GM12878 (cell line): ENCODE data around the gene OXCT1. TPM values are rescaled to one million over a fixed set of nuclear protein-coding genes. Genes with fewer than 3 reads are reported as not detected.

Experiments
- ATAC-seq: fragments of 200-7000 bp; cut with Tn5 transposase; 3 replicates; pipeline ENCODE4 v1.9.1; 2020; ENCODE audit warnings: mild to moderate bottlenecking, moderate library complexity
- BruUV-seq: library from RNA; stranded (reverse); fragments of 400-500 nt; replicated peaks from 2 replicates; lab custom pipeline; 2021; lab: Mats Ljungman, UMichigan
- CTCF ChIA-PET: fragments of 300-600 bp; sonication (Branson Sonifier 250); formaldehyde crosslinking; extraction: SDS; loops from one replicate; lab custom pipeline; 2021; ENCODE audit warnings: inconsistent platforms; lab: Yijun Ruan, JAX
- POLR2A ChIA-PET: fragments of 350-600 bp; formaldehyde crosslinking; extraction: SDS; loops from one replicate; lab custom pipeline; 2021; ENCODE audit warnings: inconsistent platforms; lab: Charles Lee
- RAD21 ChIA-PET: fragments of 300-600 bp; sonication (Branson Sonifier 250); formaldehyde crosslinking; loops from one replicate; lab custom pipeline; 2023; ENCODE audit warnings: antibody characterized with exemption; ENCODE audit not compliant: unreplicated experiment; lab: Charles Lee
- SMC1A ChIA-PET: fragments of 300-600 bp; sonication (Branson Sonifier 250); formaldehyde crosslinking; loops from one replicate; lab custom pipeline; 2023; ENCODE audit not compliant: unreplicated experiment, uncharacterized antibody; lab: Charles Lee
- DNase-seq: peaks from one replicate; pipeline ENCODE4 v3.0.0-alpha.2; 2011; ENCODE audit warnings: low read depth, low spot score
- FAIRE-seq: peaks from 3 replicates; lab custom pipeline; 2011; peaks lifted over from hg19 to GRCh38; lab: Jason Lieb, UNC
- H2AFZ ChIP-seq: 2 replicates; pipeline ENCODE4 v1.6.0; 2011; ENCODE audit warnings: low read depth, low read length, control low read depth; ENCODE audit not compliant: control insufficient read depth
- H3K27ac ChIP-seq: 2 replicates; pipeline ENCODE4 v1.5.1; 2011; ENCODE audit warnings: control low read depth; ENCODE audit not compliant: control insufficient read depth, insufficient read depth
- H3K27me3 ChIP-seq, 2 experiments: replicated peaks in 1 of 2; 2 replicates each; pipeline versions ENCODE4 v1.6.0 to v1.6.1; 2011; ENCODE audit warnings: low read length in 1 of 2; ENCODE audit not compliant: control insufficient read depth in 2 of 2, insufficient read depth in 2 of 2
- H3K36me3 ChIP-seq, 2 experiments: 2 replicates each; pipeline ENCODE4 v1.5.1; 2011; ENCODE audit warnings: low read length in 1 of 2; ENCODE audit not compliant: control insufficient read depth in 2 of 2, insufficient read depth in 2 of 2
- H3K4me1 ChIP-seq: 2 replicates; pipeline ENCODE4 v1.6.1; 2011; ENCODE audit warnings: mild to moderate bottlenecking, low read length, moderate library complexity, mixed read lengths; ENCODE audit not compliant: control insufficient read depth, insufficient read depth
- H3K4me2 ChIP-seq: 2 replicates; pipeline ENCODE4 v1.6.0; 2011; ENCODE audit warnings: control low read depth; ENCODE audit not compliant: control insufficient read depth, insufficient read depth
- H3K4me3 ChIP-seq: fragments of 200-600 bp; sonication (generic); 2 replicates; pipeline ENCODE4 v1.5.1; 2016
- H3K79me2 ChIP-seq: 2 replicates; pipeline ENCODE4 v1.6.0; 2011; ENCODE audit warnings: low read length; ENCODE audit not compliant: control insufficient read depth, insufficient read depth
- H3K9ac ChIP-seq: 2 replicates; pipeline ENCODE4 v1.8.0; 2011; ENCODE audit warnings: low read length, control low read depth, mixed read lengths; ENCODE audit not compliant: control insufficient read depth, insufficient read depth
- H3K9me3 ChIP-seq: replicated peaks from 3 replicates; pipeline ENCODE4 v1.5.1; 2011; ENCODE audit warnings: mild to moderate bottlenecking, low read length; ENCODE audit not compliant: control insufficient read depth, insufficient read depth
- H4K20me1 ChIP-seq: 2 replicates; pipeline ENCODE4 v1.6.0; 2011; ENCODE audit not compliant: control insufficient read depth, insufficient read depth
- CHD4 ChIP-seq: fragments of 200-600 bp; sonication (generic); IDR thresholded peaks from 2 replicates; pipeline ENCODE4 v1.6.1; 2016; ENCODE audit warnings: mild to moderate bottlenecking
- CREM ChIP-seq: IDR thresholded peaks from 2 replicates; pipeline ENCODE4 v1.6.1; 2014; ENCODE audit warnings: antibody characterized with exemption, low read depth
- HCFC1 ChIP-seq: fragments of 150-350 bp; IDR thresholded peaks from 2 replicates; pipeline ENCODE4 v1.6.1; 2014; ENCODE audit warnings: low read length
- NFYA ChIP-seq: IDR thresholded peaks from 2 replicates; pipeline ENCODE4 v1.6.1; 2011; ENCODE audit warnings: low read depth, mild to moderate bottlenecking, low read length, improper control_type of control experiment, borderline replicate concordance
- PAX8 ChIP-seq: fragments of 450-650 bp; IDR thresholded peaks from 2 replicates; pipeline ENCODE4 v1.6.1; 2017; ENCODE audit warnings: mild to moderate bottlenecking, moderate library complexity
- in situ Hi-C: fragments of 300-500 bp; cut with MboI; formaldehyde crosslinking; loops from 9 replicates; pipeline ENCODE4 v1.14.3; 2018; ENCODE audit warnings: mixed read lengths
- intact Hi-C: fragments of 100-400 bp; cut with micrococcal nuclease; formaldehyde crosslinking; loops from one replicate; pipeline ENCODE4 v1.14.2; 2022; ENCODE audit not compliant: unreplicated experiment
- polyA plus RNA-seq, 11 experiments: library from polyadenylated mRNA; depleted of rRNA in 4 of 11; unstranded in 6 of 11; stranded (reverse) in 5 of 11; fragments of >200 nt; fragmentation: Nextera tagmentation in 4 of 11; fragmentation: Illumina TruSeq in 1 of 11; extraction: Ambion mirVana in 4 of 11; extraction: Trizol in 1 of 11; gene quantifications; 1 replicate in 1 of 11; 2 replicates in 10 of 11; pipeline versions ENCODE4 v1.2.1 to v1.2.3, GENCODE V29; 2011 to 2016; ENCODE audit warnings: inconsistent platforms in 2 of 11, missing spikeins in 2 of 11, low read depth in 1 of 11
- total RNA-seq, 4 experiments: library from RNA; depleted of rRNA in 3 of 4; stranded (reverse); fragments of >200 nt in 3 of 4; fragmentation: Illumina TruSeq in 1 of 4; extraction: Trizol in 1 of 4; gene quantifications; 2 replicates each; pipeline versions ENCODE4 v1.2.1 to v1.2.3, GENCODE V29; 2013 to 2021
- TF ChIP-seq, protein P1 (sequence below): fragments of 450-650 bp; IDR thresholded peaks from 2 replicates; pipeline ENCODE4 v1.6.1; 2017; ENCODE audit warnings: antibody characterized with exemption, mild to moderate bottlenecking, moderate library complexity
- TF ChIP-seq, protein P2 (sequence below): fragments of 450-650 bp; IDR thresholded peaks from 2 replicates; pipeline ENCODE4 v1.6.1; 2016; ENCODE audit warnings: mild to moderate bottlenecking

Gene OXCT1
- total and polyA plus RNA-seq, 10 of the 15 experiments (the other 5 are each of a cell fraction or from before 2014, with no cell fraction given), result 46.9 to 103 (median 70.5) TPM

DNA sequence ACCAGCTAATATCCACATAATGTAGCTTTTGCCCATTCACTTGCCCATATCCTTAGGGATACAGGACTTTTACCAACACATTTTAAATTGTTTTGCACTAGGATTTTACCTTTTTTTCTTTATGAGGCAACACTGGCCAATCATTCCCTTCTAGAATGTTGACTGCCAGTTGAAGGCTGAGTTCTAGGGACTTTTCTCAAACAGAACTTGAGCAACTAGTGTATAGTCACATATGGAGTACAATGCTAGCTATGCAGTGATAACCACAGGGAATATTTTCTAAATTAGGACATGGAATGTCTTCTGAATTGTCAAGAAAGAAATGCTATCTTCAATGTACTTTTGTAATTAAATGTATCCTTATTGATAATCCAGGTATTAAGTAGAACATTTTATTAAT lies 133.6 kb downstream of the OXCT1 start:
- in situ Hi-C loops, result no loop called here
- POLR2A ChIA-PET, result no interaction called here
- RAD21 ChIA-PET, result no interaction called here
- Histone ChIP-seq H3K79me2 (no peaks in the 10 kb centered on the region), H2AFZ (no peak overlapping the region), H3K36me3 (peaks cover 1 to 10% of the 10 kb centered on the region in 2 experiments; a peak in 2 of 4 replicates), H4K20me1 (no peaks in the 10 kb centered on the region), H3K9me3 (no peaks in the 10 kb centered on the region; the same call in 2 of the 3 replicates), H3K9ac (no peak overlapping the region), H3K27me3 (no peaks in the 10 kb centered on the region), H3K27ac (no peak overlapping the region), H3K4me2 (no peak overlapping the region), H3K4me1 (peaks cover 13% of the 10 kb centered on the region), H3K4me3 (no peak overlapping the region)
- SMC1A ChIA-PET, result interaction anchor here (1.4 kb wide), 1 partner anchor 25 kb away, joined by 3 read pairs; no protein-coding TSS in a partner anchor
- no peak for FAIRE-seq
- ATAC-seq, result no peak
- no peak for DNase-seq
- CTCF ChIA-PET, result interaction anchor here (1.1 kb wide), 1 partner anchor 10 kb away, joined by 4 read pairs; no protein-coding TSS in a partner anchor
- no TSS peak for BruUV-seq
- TF ChIP-seq, protein P1, sequence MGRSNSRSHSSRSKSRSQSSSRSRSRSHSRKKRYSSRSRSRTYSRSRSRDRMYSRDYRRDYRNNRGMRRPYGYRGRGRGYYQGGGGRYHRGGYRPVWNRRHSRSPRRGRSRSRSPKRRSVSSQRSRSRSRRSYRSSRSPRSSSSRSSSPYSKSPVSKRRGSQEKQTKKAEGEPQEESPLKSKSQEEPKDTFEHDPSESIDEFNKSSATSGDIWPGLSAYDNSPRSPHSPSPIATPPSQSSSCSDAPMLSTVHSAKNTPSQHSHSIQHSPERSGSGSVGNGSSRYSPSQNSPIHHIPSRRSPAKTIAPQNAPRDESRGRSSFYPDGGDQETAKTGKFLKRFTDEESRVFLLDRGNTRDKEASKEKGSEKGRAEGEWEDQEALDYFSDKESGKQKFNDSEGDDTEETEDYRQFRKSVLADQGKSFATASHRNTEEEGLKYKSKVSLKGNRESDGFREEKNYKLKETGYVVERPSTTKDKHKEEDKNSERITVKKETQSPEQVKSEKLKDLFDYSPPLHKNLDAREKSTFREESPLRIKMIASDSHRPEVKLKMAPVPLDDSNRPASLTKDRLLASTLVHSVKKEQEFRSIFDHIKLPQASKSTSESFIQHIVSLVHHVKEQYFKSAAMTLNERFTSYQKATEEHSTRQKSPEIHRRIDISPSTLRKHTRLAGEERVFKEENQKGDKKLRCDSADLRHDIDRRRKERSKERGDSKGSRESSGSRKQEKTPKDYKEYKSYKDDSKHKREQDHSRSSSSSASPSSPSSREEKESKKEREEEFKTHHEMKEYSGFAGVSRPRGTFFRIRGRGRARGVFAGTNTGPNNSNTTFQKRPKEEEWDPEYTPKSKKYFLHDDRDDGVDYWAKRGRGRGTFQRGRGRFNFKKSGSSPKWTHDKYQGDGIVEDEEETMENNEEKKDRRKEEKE, result no peak
- TF ChIP-seq, protein P2, sequence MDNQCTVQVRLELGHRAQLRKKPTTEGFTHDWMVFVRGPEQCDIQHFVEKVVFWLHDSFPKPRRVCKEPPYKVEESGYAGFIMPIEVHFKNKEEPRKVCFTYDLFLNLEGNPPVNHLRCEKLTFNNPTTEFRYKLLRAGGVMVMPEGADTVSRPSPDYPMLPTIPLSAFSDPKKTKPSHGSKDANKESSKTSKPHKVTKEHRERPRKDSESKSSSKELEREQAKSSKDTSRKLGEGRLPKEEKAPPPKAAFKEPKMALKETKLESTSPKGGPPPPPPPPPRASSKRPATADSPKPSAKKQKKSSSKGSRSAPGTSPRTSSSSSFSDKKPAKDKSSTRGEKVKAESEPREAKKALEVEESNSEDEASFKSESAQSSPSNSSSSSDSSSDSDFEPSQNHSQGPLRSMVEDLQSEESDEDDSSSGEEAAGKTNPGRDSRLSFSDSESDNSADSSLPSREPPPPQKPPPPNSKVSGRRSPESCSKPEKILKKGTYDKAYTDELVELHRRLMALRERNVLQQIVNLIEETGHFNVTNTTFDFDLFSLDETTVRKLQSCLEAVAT, result no peak
- TF ChIP-seq PAX8 (no peak), NFYA (no peak), CREM (no peak), HCFC1 (no peak), CHD4 (no peak)
- intact Hi-C loops, result no loop called here
